Activated T-helper 17 cell treated with anti-CD3 and anti-CD28 coated beads, Interleukin-2, amount 50 U/mL, for 72 hours (primary cell): ENCODE results near the gene OSBPL8. TPM values are rescaled to one million over a fixed set of nuclear protein-coding genes. Genes with fewer than 3 reads are reported as not detected.
"Not testable (repeated sequence)": the region's sequence is repeated elsewhere in the genome, so short reads cannot be mapped to it uniquely, and the experiment has no call there.

Experiments used
- ATAC-seq: fragments of 150-1000 bp; cut with Tn5 transposase; replicated peaks from 2 replicates; pipeline ENCODE4 v1.10.0; 2021; ENCODE audit warnings: mild to moderate bottlenecking, moderate library complexity
- H3K27ac Mint-ChIP-seq: one replicate; pipeline ENCODE4 v1.8.0; 2022; ENCODE audit warnings: mixed read lengths
- H3K27me3 Mint-ChIP-seq: one replicate; pipeline ENCODE4 v1.8.0; 2022; ENCODE audit warnings: mixed read lengths
- H3K36me3 Mint-ChIP-seq: one replicate; pipeline ENCODE4 v1.8.0; 2022; ENCODE audit warnings: low read depth, mild to moderate bottlenecking, mixed read lengths
- H3K4me1 Mint-ChIP-seq: one replicate; pipeline ENCODE4 v1.8.0; 2022; ENCODE audit warnings: mixed read lengths
- H3K4me3 Mint-ChIP-seq: one replicate; pipeline ENCODE4 v1.8.0; 2022; ENCODE audit warnings: mild to moderate bottlenecking, mixed read lengths
- H3K9me3 Mint-ChIP-seq: one replicate; pipeline ENCODE4 v1.8.0; 2022; ENCODE audit warnings: mixed read lengths
- total RNA-seq, 2 donors: library from RNA; stranded (reverse); gene quantifications; one replicate each; pipeline ENCODE4 v1.2.3, GENCODE V29; 2022

The OSBPL8 gene
- total RNA-seq, 2 donors from 2014 or later, result 40.5 to 68.2 TPM

DNA sequence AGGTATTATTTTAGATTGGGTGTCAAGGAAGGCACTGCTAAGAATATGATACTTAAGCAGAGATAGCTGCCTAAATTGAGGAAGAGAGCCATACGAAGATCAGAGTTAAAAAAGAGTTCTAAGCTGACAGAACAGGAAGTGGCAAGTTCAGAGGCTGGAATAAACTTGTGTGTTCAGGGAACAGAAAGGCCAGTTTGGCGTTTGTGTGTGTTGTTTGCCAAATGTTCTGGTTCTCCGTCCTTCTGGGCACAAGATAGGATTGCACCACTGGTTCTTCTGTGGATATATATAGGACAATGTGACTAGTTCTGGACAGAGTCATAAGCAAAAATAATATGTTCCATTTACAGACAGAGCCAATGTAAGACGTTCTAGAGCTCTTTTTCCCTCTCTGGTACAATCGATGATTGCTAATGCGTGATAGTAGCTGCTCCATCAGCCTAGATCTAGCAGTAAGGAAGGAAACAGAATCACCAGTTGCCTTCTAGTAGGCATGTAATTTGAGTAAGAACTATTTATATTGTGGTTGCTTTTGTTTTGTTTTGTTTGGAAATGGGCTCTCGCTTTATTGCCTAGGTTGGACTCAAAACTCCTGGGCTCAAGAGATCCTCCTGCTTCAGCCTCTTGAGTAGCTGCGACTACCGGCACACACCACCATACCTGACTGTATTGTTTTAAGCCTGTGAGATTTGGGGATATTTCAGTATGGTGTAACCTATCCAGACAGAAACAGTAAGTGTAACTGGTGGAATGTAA lies 218.7 kb downstream of the OSBPL8 start:
- no peak overlapping the region for H3K4me3 Mint-ChIP-seq
- peaks cover 9% of the 10 kb centered on the region for H3K27me3 Mint-ChIP-seq
- no peak overlapping the region for H3K27ac Mint-ChIP-seq
- H3K9me3 Mint-ChIP-seq, result no peaks in the 10 kb centered on the region
- ATAC-seq, result no peak
- H3K4me1 Mint-ChIP-seq, result peaks cover 5% of the 10 kb centered on the region
- H3K36me3 Mint-ChIP-seq, result no peaks in the 10 kb centered on the region

DNA sequence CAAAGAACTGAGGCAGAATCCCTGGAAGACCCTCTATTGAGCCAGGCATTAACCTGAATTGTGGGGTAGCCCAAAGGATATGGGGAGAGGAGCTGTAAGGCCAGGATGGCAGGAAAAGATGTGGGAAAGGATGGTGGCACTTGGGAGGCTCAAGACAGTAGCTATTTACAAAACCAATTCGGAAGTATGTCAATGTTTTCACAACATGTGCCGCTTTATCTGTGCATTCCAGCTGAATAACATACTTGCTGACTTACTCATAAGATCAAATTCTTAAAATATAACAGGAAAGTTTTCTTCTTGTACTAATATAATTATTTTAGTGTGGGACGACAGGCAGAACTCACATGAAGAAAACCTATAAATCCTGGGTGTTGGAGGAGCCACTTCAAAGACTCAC lies 222.0 kb downstream of the OSBPL8 start:
- Mint-ChIP-seq H3K27ac (no peak overlapping the region), H3K4me3 (no peak overlapping the region), H3K36me3 (no peaks in the 10 kb centered on the region), H3K4me1 (peaks cover 5% of the 10 kb centered on the region), H3K27me3 (peaks cover 14% of the 10 kb centered on the region), H3K9me3 (no peaks in the 10 kb centered on the region)
- no peak for ATAC-seq

DNA sequence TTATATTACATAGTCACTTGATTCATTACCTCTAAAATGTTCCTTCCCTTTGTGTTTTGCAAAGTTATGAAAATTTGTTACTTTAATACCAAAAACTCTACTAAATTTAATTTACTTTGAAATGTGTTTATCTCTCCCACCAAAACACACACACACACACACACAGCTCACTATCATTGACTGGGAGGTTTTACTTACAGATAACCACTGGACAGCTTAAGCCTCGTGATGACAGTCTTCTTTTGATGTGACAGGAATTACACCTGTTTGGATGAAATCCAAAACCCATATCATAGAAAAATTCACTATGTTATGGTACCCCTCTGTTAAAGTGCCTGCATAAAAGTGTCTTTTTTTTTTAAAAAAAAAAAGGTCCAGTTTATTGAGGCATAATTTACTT lies 227.0 kb downstream of the OSBPL8 start:
- H3K9me3 Mint-ChIP-seq, result no peaks in the 10 kb centered on the region
- no peak for ATAC-seq
- H3K36me3 Mint-ChIP-seq, result no peaks in the 10 kb centered on the region

GRCh38 chr12:76329606-76330005 lies 230.0 kb downstream of the OSBPL8 start:
- no peak overlapping the region for H3K4me3 Mint-ChIP-seq
- no peak overlapping the region for H3K27ac Mint-ChIP-seq
- H3K9me3 Mint-ChIP-seq, result no peaks in the 10 kb centered on the region
- H3K27me3 Mint-ChIP-seq, result peaks cover 15% of the 10 kb centered on the region
- no peaks in the 10 kb centered on the region for H3K36me3 Mint-ChIP-seq
- no peaks in the 10 kb centered on the region for H3K4me1 Mint-ChIP-seq
- ATAC-seq, result no peak

More for the DNA sequence above, 227.0 kb downstream of the OSBPL8 start:
- no peaks in the 10 kb centered on the region for H3K4me1 Mint-ChIP-seq
- no peak overlapping the region for H3K27ac Mint-ChIP-seq
- H3K4me3 Mint-ChIP-seq, result no peak overlapping the region
- peaks cover 21% of the 10 kb centered on the region for H3K27me3 Mint-ChIP-seq

GRCh38 chr12:76329159-76329558 lies 230.4 kb downstream of the OSBPL8 start:
- H3K27me3 Mint-ChIP-seq, result peaks cover 15% of the 10 kb centered on the region
- no peak overlapping the region for H3K27ac Mint-ChIP-seq
- H3K4me1 Mint-ChIP-seq, result no peaks in the 10 kb centered on the region
- no peak overlapping the region for H3K4me3 Mint-ChIP-seq
- no peaks in the 10 kb centered on the region for H3K9me3 Mint-ChIP-seq
- H3K36me3 Mint-ChIP-seq, result no peaks in the 10 kb centered on the region
- no peak for ATAC-seq

DNA sequence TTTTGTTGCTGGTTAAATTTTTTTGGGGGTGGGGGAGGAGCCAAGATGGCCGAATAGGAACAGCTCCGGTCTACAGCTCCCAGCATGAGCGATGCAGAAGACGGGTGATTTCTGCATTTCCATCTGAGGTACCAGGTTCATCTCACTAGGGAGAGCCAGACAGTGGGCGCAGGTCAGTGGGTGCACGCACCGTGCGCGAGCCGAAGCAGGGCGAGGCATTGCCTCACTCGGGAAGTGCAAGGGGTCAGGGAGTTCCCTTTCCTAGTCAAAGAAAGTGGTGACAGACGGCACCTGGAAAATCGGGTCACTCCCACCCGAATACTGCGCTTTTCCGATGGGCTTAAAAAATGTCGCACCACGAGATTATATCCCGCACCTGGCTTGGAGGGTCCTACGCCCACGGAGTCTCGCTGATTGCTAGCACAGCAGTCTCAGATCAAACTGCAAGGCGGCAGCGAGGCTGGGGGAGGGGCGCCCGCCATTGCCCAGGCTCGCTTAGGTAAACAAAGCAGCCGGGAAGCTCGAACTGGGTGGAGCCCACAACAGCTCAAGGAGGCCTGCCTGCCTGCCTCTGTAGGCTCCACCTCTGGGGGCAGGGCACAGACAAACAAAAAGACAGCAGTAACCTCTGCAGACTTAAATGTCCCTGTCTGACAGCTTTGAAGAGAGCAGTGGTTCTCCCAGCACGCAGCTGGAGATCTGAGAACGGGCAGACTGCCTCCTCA lies 239.8 kb downstream of the OSBPL8 start:
- not testable (repeated sequence) for H3K4me3 Mint-ChIP-seq, H3K36me3 Mint-ChIP-seq, H3K27ac Mint-ChIP-seq, H3K9me3 Mint-ChIP-seq, H3K4me1 Mint-ChIP-seq, ATAC-seq
- peaks cover 24% of the 10 kb centered on the region for H3K27me3 Mint-ChIP-seq

- Mint-ChIP-seq H3K27ac (no peak overlapping the region), H3K27me3 (peaks cover 24% of the 10 kb centered on the region), H3K9me3 (no peaks in the 10 kb centered on the region), H3K36me3 (no peaks in the 10 kb centered on the region), H3K4me1 (no peaks in the 10 kb centered on the region), H3K4me3 (no peak overlapping the region)
- no peak for ATAC-seq
These were observed 240.6 kb downstream of the OSBPL8 start for GRCh38 chr12:76318773-76319594.

DNA sequence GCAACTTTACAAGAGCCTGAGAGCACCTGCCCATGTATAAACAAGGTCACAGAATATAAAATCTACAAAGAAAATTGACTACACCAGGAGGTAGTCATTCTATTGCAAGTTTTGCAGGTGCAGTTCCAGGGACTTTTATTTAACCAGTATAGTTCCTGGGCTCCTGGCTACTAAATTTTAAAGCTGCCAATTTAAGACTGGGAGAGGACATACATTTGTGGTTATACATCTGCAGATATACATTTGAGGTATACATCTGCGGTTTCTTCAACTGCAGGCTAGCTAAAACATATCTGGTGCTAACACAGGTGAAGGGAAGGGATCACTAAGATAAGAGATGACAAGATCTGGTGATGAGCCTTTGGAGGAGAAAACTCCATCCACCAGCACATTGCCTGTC lies 241.6 kb downstream of the OSBPL8 start:
- no peak overlapping the region for H3K4me3 Mint-ChIP-seq
- ATAC-seq, result no peak
- H3K36me3 Mint-ChIP-seq, result no peaks in the 10 kb centered on the region
- H3K27ac Mint-ChIP-seq, result no peak overlapping the region
- no peaks in the 10 kb centered on the region for H3K9me3 Mint-ChIP-seq
- no peaks in the 10 kb centered on the region for H3K4me1 Mint-ChIP-seq
- peaks cover 24% of the 10 kb centered on the region for H3K27me3 Mint-ChIP-seq

DNA sequence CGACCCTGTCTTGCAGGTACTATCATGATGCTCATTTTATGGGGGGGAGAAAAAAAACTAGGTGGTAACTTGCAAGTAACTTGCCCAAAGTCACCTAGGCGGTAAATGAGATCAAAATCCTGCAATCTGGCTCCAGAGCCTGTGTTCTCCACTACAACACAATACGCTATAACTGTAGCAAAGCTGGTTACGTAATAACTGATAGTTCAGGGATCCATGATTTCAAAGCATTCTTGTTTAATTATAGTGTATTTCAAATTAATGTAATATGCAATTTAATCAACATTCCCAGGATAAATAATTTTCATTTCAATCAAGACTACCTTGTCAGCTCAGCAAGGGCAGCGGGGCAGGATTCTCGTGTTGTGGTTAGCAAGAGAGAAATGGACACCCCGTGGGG lies 243.1 kb downstream of the OSBPL8 start:
- Mint-ChIP-seq H3K4me1 (no peaks in the 10 kb centered on the region), H3K27ac (no peak overlapping the region), H3K4me3 (no peak overlapping the region), H3K36me3 (no peaks in the 10 kb centered on the region), H3K9me3 (no peaks in the 10 kb centered on the region), H3K27me3 (peaks cover 24% of the 10 kb centered on the region)
- ATAC-seq, result no peak

DNA sequence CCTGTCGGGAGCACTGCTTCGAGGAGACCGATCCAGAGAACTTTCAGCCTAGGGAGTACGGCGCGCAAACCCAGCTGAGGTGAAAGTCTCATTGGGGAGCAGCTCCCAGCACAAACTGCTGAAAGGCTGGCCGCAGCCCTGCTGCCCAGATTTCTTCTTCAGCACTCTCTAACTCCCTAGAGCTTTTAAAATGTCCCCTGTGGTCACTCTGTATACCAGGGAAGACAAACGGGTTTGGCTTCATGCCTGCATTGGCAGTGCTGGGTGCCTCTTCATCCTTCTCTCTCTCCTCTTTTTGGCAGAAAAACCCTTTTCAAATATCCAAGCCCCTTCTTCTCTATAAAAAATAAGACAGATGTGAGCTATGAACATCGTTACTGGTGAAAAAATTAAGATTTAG lies 246.3 kb downstream of the OSBPL8 start:
- H3K36me3 Mint-ChIP-seq, result no peaks in the 10 kb centered on the region

GRCh38 chr12:76312315-76312714 lies 247.3 kb downstream of the OSBPL8 start:
- Mint-ChIP-seq H3K4me1 (no peaks in the 10 kb centered on the region), H3K27ac (no peak overlapping the region), H3K36me3 (no peaks in the 10 kb centered on the region), H3K4me3 (no peak overlapping the region), H3K9me3 (no peaks in the 10 kb centered on the region), H3K27me3 (peaks cover 15% of the 10 kb centered on the region)
- ATAC-seq, result no peak

More for the DNA sequence above, 246.3 kb downstream of the OSBPL8 start:
- Mint-ChIP-seq H3K4me3 (no peak overlapping the region), H3K4me1 (no peaks in the 10 kb centered on the region), H3K27ac (no peak overlapping the region), H3K27me3 (peaks cover 17% of the 10 kb centered on the region), H3K9me3 (no peaks in the 10 kb centered on the region)
- no peak for ATAC-seq

- H3K4me1 Mint-ChIP-seq, result no peaks in the 10 kb centered on the region
- H3K9me3 Mint-ChIP-seq, result no peaks in the 10 kb centered on the region
- H3K27me3 Mint-ChIP-seq, result peaks cover 19% of the 10 kb centered on the region
- ATAC-seq, result no peak
- H3K4me3 Mint-ChIP-seq, result no peak overlapping the region
- no peak overlapping the region for H3K27ac Mint-ChIP-seq
- H3K36me3 Mint-ChIP-seq, result no peaks in the 10 kb centered on the region
These were observed 247.8 kb downstream of the OSBPL8 start for GRCh38 chr12:76311796-76312195.

DNA sequence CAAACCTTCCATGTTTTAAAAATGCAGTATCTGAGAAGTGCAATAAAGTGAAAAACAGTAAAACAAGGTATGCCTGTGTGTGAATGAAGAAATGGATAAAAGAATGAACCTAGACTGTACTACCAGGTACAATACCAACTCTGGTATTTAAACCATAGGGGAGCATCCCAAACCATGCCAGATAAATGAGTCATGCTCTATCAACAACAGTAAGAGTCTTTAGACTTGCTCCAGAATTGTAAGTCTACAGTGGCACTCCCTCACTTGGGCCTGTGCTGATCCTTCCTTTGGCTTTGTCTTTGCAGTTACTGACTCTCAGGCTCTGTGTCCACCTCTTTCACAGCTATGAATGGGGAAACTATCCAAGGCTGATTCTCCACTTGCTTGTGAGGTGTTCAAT lies 249.5 kb downstream of the OSBPL8 start:
- Mint-ChIP-seq H3K27me3 (peaks cover 20% of the 10 kb centered on the region), H3K4me1 (no peaks in the 10 kb centered on the region), H3K4me3 (no peak overlapping the region), H3K36me3 (no peaks in the 10 kb centered on the region), H3K9me3 (no peaks in the 10 kb centered on the region), H3K27ac (no peak overlapping the region)
- no peak for ATAC-seq

DNA sequence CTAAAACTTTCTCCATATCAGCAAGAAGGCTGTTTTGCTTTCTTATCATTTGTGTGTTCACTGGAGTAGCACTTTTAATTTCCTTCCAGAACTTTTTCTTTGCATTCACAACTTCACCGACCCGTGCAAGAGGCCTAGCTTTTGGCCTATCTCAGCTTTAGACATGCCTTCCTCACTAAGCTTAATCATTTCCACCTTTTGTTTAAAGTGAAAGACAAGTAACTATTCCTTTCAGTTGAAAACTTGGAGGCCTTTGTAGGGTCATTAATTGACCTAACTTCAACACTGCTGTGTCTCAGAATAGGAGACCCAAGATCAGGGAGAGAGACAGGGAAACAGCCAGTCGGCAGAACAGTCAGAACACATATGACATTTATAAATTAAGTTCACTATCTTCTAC lies 250.7 kb downstream of the OSBPL8 start:
- no peaks in the 10 kb centered on the region for H3K9me3 Mint-ChIP-seq
- H3K27ac Mint-ChIP-seq, result no peak overlapping the region
- no peaks in the 10 kb centered on the region for H3K4me1 Mint-ChIP-seq
- H3K36me3 Mint-ChIP-seq, result no peaks in the 10 kb centered on the region
- H3K4me3 Mint-ChIP-seq, result no peak overlapping the region
- ATAC-seq, result no peak
- peaks cover 20% of the 10 kb centered on the region for H3K27me3 Mint-ChIP-seq
